NK-92 treated with Interleukin-12 subunit alpha and Interleukin-12 subunit beta, amount 100 ng/mL, for 24 hours (cell line): ENCODE data around the gene CBFB.
"Not testable (repeated sequence)": the region's sequence is repeated elsewhere in the genome, so short reads cannot be mapped to it uniquely, and the experiment has no call there.

Source experiments
- DNase-seq: peaks from one replicate; lab custom pipeline; 2025; lab: John Stamatoyannopoulos, UW

CBFB gene

GRCh38 chr16:67041520-67041919 lies 12.6 kb downstream of the CBFB start:
- DNase-seq: not testable (repeated sequence)

- no peak for DNase-seq
Measured at GRCh38 chr16:67043420-67043819, 14.5 kb downstream of the CBFB start.

GRCh38 chr16:67050796-67051195 lies 21.8 kb downstream of the CBFB start:
- DNase-seq: no peak

GRCh38 chr16:67052399-67052798 lies 23.4 kb downstream of the CBFB start:
- DNase-seq: no peak

- DNase-seq: no peak
Measured at GRCh38 chr16:67053767-67054334, 24.9 kb downstream of the CBFB start.

- DNase-seq: no peak
Measured at GRCh38 chr16:67054901-67055300, 26.0 kb downstream of the CBFB start.

GRCh38 chr16:67055712-67056487 lies 27.0 kb downstream of the CBFB start:
- DNase-seq: no peak

GRCh38 chr16:67063008-67063407 lies 34.1 kb downstream of the CBFB start:
- no peak for DNase-seq

- DNase-seq: no peak
Measured at GRCh38 chr16:67068212-67068753, 39.3 kb downstream of the CBFB start.

- DNase-seq: no peak
Measured at GRCh38 chr16:67071476-67072048, 42.6 kb downstream of the CBFB start.

GRCh38 chr16:67075331-67075730 lies 46.4 kb downstream of the CBFB start:
- no peak for DNase-seq

GRCh38 chr16:67077871-67078270 lies 48.9 kb downstream of the CBFB start:
- DNase-seq: no peak

- no peak for DNase-seq
Measured at GRCh38 chr16:67082100-67082499, 53.2 kb downstream of the CBFB start.

GRCh38 chr16:67082891-67083290 lies 53.9 kb downstream of the CBFB start:
- DNase-seq: no peak

GRCh38 chr16:67084345-67085028 lies 55.5 kb downstream of the CBFB start:
- DNase-seq: no peak

- DNase-seq: no peak
Measured at GRCh38 chr16:67086822-67087221, 57.9 kb downstream of the CBFB start.

- no peak for DNase-seq
Measured at GRCh38 chr16:67087291-67087690, 58.3 kb downstream of the CBFB start.

- DNase-seq: no peak
Measured at GRCh38 chr16:67087803-67088202, 58.9 kb downstream of the CBFB start.

GRCh38 chr16:67088551-67088950 lies 59.6 kb downstream of the CBFB start:
- no peak for DNase-seq

- DNase-seq: no peak
Measured at GRCh38 chr16:67089101-67089500, 60.2 kb downstream of the CBFB start.

GRCh38 chr16:67091906-67092566 lies 63.1 kb downstream of the CBFB start:
- no peak for DNase-seq

- no peak for DNase-seq
Measured at GRCh38 chr16:67093098-67093726, 64.3 kb downstream of the CBFB start.
